ENCODE measurements around the gene ZNF366.

DNA sequence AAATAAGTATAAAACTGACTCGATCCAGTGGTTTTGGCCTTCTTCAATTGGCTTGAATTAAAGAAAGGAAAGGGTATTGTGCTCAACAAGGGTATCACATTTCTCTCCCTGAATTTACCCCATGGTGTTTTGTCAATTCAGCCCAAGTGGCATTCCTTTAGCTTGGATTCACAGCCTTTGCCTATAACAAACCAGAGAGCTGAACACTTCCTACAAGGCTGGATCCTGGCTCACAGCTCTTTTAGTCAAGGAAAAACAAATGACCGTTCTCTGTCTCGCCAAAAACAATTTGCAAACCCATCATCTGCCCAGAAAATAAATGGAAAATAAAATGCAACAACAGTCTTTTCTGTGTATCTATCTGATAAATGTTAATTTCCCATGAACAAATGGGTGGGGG, 5.7 kb downstream of the ZNF366 start:
- TF ChIP-seq, protein P1, sequence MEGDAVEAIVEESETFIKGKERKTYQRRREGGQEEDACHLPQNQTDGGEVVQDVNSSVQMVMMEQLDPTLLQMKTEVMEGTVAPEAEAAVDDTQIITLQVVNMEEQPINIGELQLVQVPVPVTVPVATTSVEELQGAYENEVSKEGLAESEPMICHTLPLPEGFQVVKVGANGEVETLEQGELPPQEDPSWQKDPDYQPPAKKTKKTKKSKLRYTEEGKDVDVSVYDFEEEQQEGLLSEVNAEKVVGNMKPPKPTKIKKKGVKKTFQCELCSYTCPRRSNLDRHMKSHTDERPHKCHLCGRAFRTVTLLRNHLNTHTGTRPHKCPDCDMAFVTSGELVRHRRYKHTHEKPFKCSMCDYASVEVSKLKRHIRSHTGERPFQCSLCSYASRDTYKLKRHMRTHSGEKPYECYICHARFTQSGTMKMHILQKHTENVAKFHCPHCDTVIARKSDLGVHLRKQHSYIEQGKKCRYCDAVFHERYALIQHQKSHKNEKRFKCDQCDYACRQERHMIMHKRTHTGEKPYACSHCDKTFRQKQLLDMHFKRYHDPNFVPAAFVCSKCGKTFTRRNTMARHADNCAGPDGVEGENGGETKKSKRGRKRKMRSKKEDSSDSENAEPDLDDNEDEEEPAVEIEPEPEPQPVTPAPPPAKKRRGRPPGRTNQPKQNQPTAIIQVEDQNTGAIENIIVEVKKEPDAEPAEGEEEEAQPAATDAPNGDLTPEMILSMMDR (IDR thresholded peaks at IDR 0.05) = no peak
- no peak for TF ChIP-seq POLR2A (IDR thresholded peaks at IDR 0.05)
